ENCODE data around the gene PAM.
A peak's percentile ranks its signal among the peaks of the same experiment; 100 is the strongest.

Gene PAM

GRCh38 chr5:102863058-102863457 lies 108.0 kb downstream of the PAM start:
- DNase-seq (ENCODE audit: low read depth): no peak

DNA sequence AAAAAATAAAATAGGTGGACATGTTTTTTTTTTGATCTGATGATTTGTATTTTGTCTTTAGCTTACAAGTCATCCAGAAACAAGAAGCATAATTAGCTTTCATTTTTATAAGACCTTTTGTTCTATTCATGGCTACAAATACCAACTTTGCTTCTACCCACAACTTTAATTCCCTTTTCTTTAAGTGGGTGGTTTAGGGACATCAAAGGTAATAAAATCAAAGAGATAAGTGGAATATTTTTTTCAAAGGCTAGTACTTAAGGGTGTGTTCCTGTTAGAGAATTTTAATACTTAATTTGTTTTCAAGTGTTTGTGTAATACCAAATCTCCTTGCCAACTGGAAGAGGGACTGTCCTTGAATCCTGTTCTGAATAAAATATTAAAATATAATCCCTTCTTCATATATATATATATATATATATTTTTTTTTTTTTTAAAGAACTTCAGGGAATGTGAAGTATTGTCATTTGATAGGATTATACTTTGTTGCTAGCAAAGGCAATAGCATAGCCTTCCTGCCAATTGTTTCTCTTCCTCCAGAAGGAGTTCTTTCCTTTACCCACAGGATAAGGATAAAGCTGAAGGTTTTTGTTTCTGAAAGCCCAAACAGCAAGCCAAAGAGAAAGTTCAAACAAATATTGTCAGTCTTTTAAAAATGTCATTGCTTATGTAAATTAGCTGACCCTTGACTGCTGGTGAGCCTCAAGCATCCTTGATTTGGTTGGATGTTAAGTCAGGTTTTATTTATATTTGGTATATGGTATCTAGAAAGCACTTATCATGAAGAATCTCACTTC lies 108.9 kb downstream of the PAM start:
- no peak for DNase-seq (ENCODE audit: low read depth)

GRCh38 chr5:102865171-102865509 lies 110.0 kb downstream of the PAM start:
- no peak for DNase-seq (ENCODE audit: low read depth)

DNA sequence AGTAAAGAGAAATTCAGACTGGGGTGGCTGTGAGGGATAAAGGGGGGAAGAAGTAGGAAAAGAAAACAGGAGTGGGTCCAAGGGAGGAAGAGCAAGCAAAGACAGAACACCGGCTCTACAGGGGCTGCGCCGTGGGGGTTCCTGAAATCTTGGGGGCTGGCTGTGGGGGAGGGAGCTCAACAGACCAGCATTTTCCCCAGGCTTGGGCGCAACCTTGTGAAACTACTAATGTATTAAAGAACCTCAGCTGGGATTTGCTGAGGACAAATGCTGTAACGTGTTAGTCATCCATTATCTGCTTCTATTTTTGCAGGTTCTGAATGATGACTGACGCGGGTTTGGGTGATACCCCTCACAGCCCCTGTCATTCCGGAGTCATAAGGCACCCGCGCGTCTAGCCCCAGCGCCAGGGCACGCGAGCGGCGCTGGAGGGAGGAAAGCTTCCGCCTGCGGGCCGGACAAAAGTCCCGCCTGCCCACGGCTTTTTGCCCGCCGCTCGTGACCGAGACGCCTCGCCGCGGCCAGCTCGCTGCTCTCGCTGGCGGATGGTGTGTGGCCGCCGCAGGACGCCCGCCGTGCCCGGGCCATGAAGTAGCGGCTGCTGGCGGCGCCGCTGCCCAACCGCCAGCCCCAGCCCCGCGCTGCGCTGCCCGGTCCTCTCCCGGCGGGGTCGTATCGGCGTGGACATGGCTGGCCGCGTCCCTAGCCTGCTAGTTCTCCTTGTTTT lies 110.6 kb downstream of the PAM start:
- peak; percentile 84 for DNase-seq (ENCODE audit: low read depth)

GRCh38 chr5:102866237-102866600 lies 111.1 kb downstream of the PAM start:
- DNase-seq (ENCODE audit: low read depth): no peak

DNA sequence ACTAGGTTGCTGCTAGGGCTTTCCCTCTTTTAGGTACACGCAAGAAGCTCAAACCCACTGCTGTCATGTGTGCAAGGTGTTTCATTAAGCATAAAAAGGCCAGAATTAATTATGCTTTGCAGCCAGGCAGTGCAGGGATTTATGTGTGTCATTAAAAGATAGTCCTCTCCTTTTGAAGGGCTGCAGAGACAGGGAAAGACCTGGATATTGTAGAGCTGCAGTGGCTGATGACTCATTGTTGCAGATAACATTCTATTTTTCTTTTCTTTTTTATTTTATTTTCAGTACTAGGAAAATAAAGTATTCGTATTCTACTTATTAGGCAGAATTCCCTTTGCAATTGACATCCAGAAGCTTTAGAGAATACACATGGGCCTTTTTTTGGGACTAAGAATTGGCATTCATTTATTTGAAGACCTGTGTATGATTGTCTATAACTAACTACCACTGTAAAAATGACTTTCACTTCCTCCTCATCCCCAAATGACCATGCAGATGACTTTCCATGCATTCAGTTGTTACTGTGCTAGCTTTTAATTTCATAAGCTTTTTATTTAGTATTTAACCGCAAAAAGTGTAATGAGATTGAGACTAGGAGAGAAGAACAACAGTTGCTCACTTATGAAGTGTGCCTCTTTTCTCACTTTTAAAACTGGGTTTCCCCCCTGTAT lies 113.0 kb downstream of the PAM start:
- DNase-seq (ENCODE audit: low read depth): no peak

- no peak for DNase-seq (ENCODE audit: low read depth)
These were observed 114.1 kb downstream of the PAM start for GRCh38 chr5:102869230-102869629.

DNA sequence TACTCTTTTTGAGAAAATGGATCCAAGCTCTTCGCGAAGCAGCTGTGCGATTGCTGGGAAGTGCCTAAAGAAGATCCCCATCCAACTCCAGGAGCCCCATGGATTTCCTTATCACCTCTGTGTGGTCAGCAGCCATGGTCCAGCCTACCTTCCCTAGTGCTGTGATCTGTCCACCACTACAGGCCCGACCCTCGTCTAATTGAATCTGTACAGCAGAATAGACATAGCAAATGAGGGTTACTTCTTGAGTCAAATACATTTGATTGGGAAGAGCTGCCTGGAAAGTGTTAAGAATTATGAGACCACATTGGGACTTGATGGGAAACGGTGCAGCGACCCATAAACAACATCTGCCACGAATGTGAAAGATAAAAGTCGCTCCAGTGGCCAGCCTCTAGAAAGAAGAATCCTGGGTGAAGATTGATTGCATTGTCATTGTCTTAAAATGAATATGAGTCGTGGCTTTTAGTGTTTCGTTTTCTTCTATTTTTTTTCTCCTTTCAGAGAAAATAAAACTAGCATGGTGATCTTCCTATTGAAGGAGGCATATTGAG lies 118.4 kb downstream of the PAM start:
- DNase-seq (ENCODE audit: low read depth): no peak

DNA sequence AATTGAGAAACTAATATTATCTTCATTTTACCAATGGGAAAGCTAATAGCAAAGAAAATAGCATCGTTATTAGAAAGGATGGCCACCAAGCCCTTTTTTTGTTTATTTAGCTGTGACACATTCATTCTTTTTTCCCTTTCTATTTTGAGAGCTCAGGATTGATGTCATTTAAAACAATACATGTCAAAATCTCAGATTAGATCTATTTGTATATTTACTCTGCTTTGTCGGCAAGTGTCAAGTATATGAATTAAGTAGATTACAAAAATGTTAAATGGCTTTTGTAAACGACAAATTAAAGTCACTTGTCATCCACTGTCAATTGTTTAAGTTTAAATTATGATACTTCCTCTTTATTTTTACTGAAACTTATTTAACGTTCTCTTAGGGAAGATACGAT lies 118.9 kb downstream of the PAM start:
- DNase-seq (ENCODE audit: low read depth): no peak

- no peak for DNase-seq (ENCODE audit: low read depth)
These were observed 120.6 kb downstream of the PAM start for GRCh38 chr5:102875721-102876123.

- DNase-seq (ENCODE audit: low read depth): no peak
These were observed 121.5 kb downstream of the PAM start for GRCh38 chr5:102876610-102877009.

DNA sequence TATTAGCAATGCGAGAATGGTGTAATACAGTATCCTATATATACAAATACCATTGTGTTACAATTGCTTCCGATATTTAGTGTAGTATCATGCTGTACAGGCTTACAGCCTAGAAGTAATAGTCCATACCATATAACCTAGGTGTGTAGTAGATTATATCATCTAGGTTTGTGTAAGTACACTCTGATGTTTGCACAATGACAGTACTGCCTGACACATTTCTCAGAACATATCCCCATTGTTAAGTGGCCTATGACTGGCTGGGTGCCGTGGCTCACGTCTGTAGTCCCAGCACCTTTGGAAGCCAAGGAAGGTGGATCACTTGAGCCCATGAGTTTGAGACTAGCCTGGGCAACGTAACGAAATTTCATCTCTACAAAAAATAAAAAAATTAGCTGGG lies 124.6 kb downstream of the PAM start:
- no peak for DNase-seq (ENCODE audit: low read depth)

- no peak for DNase-seq (ENCODE audit: low read depth)
These were observed 131.5 kb downstream of the PAM start for GRCh38 chr5:102886586-102886985.

DNA sequence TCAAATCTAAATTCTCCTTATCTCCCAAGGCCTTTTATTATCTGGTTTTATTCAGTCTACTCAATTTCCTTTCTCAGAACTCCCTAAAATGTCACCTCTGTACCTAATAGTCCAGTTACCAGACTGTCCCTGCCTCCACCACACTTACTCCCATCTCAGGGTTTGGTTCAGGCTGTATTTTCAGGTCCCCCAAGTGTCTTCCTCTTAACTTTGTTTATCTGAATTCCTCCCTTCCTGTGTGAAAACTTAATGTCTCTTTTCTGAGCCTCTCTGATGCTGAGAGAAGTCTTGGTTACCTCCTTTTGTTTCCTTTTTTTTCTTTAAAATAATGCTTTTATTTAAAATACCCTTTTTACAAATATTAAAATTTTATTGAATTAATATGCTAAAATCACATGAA lies 133.4 kb downstream of the PAM start:
- no peak for DNase-seq (ENCODE audit: low read depth)

DNA sequence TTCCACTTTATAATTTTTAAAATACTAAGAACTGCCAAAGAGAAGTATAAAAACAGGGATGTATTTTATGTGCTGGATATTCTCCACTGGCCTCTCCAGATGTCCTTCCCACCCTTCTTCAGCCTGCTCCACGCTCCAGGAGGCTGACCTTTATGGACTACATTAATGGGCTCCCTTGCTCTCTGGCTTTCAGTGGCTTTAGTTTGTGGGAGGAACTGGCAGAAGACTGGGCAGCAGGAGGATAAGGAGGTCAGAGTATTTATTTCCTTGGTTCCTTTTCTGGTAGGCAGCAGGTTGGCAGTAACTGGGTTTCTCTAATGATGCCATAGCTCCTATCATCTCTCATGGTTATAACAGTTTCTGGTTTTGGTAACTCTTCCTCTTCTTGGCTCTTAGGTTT lies 133.9 kb downstream of the PAM start:
- no peak for DNase-seq (ENCODE audit: low read depth)

- DNase-seq (ENCODE audit: low read depth): no peak
These were observed 135.0 kb downstream of the PAM start for GRCh38 chr5:102890133-102890532.

- DNase-seq (ENCODE audit: low read depth): no peak
These were observed 136.1 kb downstream of the PAM start for GRCh38 chr5:102891175-102891574.

DNA sequence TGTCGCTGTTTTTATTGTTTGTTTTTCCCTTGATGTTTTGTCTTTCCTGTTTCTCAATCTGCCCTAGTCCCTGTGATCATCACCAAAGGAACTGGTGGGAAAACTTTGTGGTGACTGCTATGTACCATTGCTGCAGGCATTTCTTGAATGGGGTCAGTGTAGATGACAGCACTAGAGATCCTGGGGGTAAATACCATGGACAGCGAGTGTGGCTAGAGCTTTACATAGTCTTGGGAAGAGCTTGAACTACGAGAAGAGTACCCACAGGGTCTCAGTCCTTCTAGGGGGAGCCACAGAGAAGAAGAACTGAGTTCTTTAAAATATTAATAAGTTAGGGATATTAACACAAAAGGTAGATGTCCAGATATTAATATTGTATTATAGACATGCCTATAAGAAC lies 138.8 kb downstream of the PAM start:
- no peak for DNase-seq (ENCODE audit: low read depth)

GRCh38 chr5:102895234-102895633 lies 140.1 kb downstream of the PAM start:
- no peak for DNase-seq (ENCODE audit: low read depth)

DNA sequence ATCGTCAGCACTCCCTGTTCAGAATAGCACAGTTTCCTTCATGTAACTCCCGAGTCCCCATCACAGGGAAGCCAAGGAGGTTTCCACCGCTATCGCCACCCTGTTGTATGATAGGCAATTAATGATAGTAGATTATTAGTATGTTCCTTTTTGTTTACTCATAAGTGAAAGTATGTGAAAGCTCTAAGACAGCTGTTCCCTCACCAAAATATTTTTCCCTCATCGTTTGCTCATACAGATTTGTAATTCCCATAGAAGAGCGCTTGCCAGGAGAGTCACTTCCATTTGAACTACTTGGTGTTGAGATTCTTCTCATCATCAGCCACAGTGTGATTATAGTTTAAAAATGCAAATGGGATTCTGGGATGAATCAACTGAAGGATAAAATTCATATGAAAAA lies 140.9 kb downstream of the PAM start:
- no peak for DNase-seq (ENCODE audit: low read depth)

- no peak for DNase-seq (ENCODE audit: low read depth)
These were observed 146.5 kb downstream of the PAM start for GRCh38 chr5:102901424-102902134.

- no peak for DNase-seq (ENCODE audit: low read depth)
These were observed 147.0 kb downstream of the PAM start for GRCh38 chr5:102902135-102902448.

GRCh38 chr5:102902647-102903046 lies 147.5 kb downstream of the PAM start:
- no peak for DNase-seq (ENCODE audit: low read depth)
